ENCODE data around the gene RNF222.
A peak's percentile ranks its signal among the peaks of the same experiment; 100 is the strongest.

RNF222 gene, protein sequence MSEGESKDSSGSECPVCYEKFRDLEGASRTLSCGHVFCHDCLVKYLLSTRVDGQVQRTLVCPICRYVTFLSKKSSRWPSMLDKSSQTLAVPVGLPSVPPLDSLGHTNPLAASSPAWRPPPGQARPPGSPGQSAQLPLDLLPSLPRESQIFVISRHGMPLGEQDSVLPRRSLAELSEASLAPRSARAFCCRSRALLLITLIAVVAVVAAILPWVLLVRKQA

DNA sequence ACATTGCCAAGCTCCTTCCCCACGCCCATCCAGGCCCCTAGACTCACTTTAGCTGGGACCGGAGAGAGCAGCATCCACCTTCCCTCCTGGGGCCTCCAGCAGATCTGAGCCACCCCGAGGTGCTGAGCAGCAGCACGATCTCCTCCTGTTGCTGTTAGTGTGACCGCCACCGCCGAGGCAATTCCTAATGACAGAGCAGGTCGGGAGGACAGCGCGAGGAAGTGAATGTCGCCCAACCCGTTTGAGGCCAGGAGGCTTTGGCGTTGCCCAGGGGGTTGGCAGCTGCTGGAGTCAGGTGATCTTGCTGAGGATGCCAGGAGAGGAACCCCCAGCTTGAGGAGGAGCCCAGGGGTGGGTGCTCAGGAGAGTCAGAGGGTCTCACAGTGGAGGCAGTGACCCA, at the start of gene RNF222:
Gene RNF222 (minus strand): TSS at position 192 of the 400 bp plus-strand sequence. CDS start 4,366 bp downstream, outside the sequence.
- no peak for DNase-seq (ENCODE audit: low spot score)

- DNase-seq (ENCODE audit: low spot score): no peak
Measured at GRCh38 chr17:8445536-8445935, 47.9 kb upstream of the RNF222 start.

GRCh38 chr17:8444494-8444893, 46.9 kb upstream of the RNF222 start:
- no peak for DNase-seq (ENCODE audit: low spot score)

- DNase-seq (ENCODE audit: low spot score): no peak
Measured at GRCh38 chr17:8443756-8444155, 46.1 kb upstream of the RNF222 start.

DNA sequence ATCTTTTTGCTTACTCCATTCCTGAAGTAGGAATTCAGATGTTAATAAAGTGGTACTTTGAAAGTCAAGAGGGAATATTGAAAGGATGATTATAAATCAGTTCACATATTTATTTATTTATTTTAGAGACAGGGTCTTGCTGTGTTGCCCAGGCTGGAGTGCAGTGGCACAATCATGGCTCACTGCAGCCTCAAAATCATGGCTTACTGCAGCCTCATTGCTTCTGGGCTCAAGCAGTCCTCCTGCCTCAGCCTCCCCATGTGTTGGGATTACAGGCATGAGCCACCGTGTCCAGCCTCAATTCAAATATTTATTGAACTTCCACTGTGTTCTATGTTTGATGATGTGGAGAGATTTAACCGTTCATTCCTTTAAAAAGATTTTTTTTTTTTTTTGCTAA, 44.7 kb upstream of the RNF222 start:
- DNase-seq (ENCODE audit: low spot score): no peak

- no peak for DNase-seq (ENCODE audit: low spot score)
Measured at GRCh38 chr17:8441690-8442089, 44.1 kb upstream of the RNF222 start.

DNA sequence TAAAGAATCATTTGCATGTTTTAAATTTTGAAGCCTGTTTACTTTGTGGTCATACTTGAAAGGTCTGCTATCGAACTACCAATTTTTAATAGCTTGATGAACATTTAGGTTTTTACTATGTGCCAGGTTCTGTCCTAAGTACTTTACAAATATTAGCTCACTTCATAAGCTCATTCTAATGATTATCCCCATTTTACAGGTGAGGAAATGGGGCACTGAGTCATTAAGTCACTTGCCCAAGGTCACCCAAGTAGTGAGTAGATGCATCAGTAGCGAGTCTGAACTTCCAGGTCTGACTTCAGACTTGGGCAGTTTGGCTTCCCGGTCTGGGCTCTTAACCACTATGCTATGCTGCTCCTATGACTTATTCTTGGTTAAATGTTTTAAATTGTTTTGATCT, 42.1 kb upstream of the RNF222 start:
- DNase-seq (ENCODE audit: low spot score): no peak

DNA sequence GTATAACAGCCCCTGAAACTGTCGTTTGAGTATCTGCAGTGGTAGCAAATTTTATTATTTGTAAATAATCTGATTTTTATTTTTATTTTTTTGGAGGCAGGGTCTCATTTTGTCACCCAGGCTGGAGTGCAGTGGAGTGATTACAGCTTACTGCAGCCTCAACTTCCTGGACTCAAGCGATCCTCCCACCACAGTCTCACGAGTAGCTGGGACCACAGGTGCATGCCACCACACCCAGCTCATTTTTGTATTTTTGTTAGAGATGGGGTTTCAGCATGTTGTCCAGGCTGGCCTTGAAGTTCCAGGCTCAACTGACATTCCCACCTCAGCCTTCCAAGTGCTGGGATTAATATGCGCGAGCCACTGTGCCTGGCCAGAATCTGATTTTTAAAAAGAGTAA, 40.8 kb upstream of the RNF222 start:
- DNase-seq (ENCODE audit: low spot score): no peak

DNA sequence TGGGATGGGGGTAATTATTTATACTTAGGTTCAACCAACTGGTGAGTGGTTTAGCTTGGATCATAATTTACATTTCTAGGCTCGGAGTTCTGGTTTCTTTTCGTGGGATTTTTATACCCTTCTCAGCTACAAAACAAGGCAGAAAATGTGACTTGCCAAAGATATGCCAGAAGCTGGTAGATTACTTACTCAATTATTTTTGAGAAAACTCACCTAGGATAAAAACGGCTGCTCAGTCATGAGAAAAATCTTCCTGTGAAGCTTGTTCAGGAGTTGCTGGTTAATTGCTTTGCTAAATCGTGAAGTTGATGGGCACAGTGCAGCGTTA, 39.2 kb upstream of the RNF222 start:
- DNase-seq (ENCODE audit: low spot score): no peak

DNA sequence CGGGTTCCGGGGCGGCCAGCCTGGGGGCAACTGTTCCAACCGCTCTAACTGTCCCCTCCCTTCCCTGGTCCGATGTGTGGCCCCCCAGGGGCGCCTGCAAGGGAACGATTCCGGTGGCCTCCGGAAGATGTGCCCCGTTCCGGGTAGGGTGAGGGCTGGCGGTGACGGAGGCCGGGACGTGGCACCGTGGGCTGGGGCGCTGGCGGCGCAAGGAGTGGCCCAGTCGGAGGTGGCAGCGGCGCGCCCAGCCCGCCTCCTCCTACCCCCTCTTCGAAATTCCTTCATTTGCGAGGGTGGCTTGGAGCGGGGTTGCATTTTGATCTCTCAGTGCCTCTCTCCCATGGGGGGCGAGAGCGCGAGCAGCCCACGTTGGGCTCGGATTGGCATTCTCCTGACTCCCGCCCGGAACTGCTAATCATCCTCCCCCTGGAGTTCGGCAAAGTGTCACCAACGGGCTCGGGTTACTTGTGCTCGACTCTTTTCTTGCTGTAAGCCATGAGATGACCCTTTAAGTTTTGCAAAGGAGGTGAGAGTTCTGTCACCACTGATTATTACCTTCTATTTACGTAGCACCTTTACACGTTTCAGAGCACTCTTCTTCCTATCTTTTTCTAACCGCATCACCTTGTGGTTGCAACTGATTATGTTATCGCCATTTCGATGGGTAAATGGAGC, 38.7 kb upstream of the RNF222 start:
- DNase-seq (ENCODE audit: low spot score): no peak

DNA sequence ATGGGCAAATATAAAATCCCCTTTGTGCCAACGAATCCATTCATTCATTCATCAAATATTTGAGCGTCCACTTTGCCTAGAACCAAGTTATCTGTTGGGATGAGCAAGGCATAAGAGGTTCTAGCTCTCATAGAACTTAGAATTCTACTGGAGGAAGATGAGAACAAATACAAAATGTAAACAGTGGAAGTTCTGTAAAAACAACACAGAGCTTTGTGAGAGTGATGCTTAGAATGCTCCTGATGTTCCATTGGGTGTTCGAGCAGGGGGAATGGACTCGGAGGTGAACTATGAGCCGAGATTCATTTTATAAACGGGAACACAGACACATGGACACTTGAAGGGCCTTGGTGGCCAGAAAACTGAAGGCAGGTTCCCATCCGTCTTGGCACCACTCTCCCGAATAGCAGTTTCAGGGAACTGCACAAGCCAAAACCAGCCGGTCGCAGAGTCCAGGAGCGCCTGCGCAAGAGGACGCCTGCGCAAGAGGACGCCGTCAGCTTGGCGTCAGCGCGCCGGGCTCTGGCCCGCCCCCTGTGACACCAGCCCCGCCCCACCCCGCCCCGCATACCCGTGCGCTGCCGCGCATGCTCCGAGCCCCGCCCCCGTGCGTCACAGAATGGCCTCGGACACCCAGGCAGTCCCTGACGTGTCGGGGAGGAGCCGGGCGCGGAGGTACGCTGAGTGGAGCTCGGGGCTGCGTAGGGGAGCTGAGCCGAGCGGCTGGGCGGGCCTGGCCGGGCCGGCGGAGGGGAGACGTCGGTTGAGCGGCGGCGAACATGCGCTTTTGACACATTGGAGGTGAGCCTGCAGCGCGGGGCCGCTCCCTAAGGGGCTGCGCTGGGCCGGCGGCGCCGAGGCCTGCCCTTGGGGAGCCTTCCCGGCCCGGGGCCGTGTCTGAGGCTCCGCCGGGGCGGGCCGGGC, 37.9 kb upstream of the RNF222 start, which contains the start of gene NDEL1:
Gene NDEL1 (plus strand): TSS at position 640 of the 924 bp plus-strand sequence. CDS start 8,388 bp downstream, outside the sequence.
- DNase-seq (ENCODE audit: low spot score): peak; percentile 98

- no peak for DNase-seq (ENCODE audit: low spot score)
Measured at GRCh38 chr17:8430966-8431365, 33.3 kb upstream of the RNF222 start.

- DNase-seq (ENCODE audit: low spot score): no peak
Measured at GRCh38 chr17:8426802-8427201, 29.2 kb upstream of the RNF222 start.

GRCh38 chr17:8426094-8426720, 28.6 kb upstream of the RNF222 start:
- DNase-seq (ENCODE audit: low spot score): no peak

GRCh38 chr17:8421571-8421970, 23.9 kb upstream of the RNF222 start:
- DNase-seq (ENCODE audit: low spot score): no peak

DNA sequence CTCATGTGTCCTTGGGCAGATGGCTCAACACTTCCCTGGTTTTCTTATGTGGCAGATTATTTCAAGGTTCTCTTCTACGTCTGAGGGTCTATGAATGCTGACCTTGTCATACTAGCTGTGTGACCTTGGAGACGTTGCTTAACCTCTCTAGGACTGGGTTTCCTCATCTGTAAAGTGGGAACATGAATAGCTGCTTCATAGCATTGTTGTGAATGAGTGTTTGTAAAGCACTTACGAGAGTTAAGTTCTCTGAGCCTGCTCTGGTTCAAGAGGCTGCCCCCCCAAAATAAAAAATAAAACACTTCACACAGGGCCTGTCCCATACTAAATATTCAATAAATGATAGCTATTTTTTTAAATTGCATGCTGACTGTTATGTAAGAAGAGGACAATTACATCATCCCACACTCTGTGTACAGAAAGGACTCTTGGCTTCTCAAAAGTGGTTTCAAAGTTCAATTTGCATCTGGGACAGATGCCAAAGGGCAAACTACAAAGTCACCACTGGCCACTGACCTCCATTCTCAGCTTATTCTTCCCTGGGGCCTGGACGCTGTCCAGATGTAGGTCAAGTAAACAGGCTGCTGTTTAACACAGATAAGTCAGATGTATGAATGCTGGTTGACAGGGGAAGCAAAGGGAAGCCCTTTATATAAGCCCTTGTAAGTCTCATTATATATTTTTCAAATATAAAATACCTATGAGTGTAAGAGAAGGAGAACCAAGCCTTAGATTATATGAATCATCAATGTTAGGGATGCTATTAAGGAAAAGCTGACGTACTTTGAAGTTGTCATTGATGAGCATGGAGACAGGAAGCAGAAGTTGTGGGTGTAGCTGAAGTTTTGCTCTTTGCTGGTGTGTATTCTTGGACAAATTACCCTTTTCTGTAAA, 22.7 kb upstream of the RNF222 start:
- peak; percentile 39 for DNase-seq (ENCODE audit: low spot score)

GRCh38 chr17:8419305-8419704, 21.7 kb upstream of the RNF222 start:
- DNase-seq (ENCODE audit: low spot score): no peak

- no peak for DNase-seq (ENCODE audit: low spot score)
Measured at GRCh38 chr17:8418471-8418870, 20.8 kb upstream of the RNF222 start.

GRCh38 chr17:8417806-8418205, 20.2 kb upstream of the RNF222 start:
- DNase-seq (ENCODE audit: low spot score): no peak

DNA sequence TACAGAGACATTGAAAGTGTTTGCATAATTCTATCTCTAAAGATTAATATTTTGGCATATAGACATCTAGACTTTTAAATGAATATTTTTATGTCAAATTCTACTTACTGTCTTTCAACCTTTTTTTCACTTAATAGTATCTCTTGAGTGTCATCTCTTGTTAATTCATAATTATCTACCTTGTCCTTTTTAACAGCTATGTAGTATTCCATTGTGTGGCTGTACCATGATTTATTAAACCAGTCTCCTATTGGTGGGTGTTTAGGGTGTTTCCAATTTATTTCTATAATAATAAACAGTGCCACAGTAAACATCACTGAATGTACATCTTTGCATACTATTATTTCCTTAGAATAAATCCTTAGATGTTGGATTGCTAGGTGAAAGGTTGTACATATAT, 16.3 kb upstream of the RNF222 start:
- no peak for DNase-seq (ENCODE audit: low spot score)

GRCh38 chr17:8413328-8413727, 15.7 kb upstream of the RNF222 start:
- no peak for DNase-seq (ENCODE audit: low spot score)

Data from globus pallidus (tissue), 1 donor.